WERI-Rb-1 (cell line): ENCODE data around the gene GLB1L3.

ENCODE experiments used
- DNase-seq: peaks from one replicate; pipeline ENCODE4 v3.0.0-alpha.2; 2020
- H3K27ac ChIP-seq: fragments of 250-450 bp; sonication (Bioruptor Pico); 2 replicates; pipeline ENCODE4 v1.5.1; 2020; ENCODE audit warnings: mild to moderate bottlenecking, moderate library complexity
- H3K27me3 ChIP-seq: fragments of 250-450 bp; sonication (Bioruptor Pico); 2 replicates; pipeline ENCODE4 v1.5.1; 2021; ENCODE audit warnings: mild to moderate bottlenecking, low read depth, moderate library complexity; ENCODE audit not compliant: insufficient read depth, severe bottlenecking
- H3K36me3 ChIP-seq: fragments of 250-450 bp; sonication (Bioruptor Pico); 2 replicates; pipeline ENCODE4 v1.5.1; 2020; ENCODE audit warnings: mild to moderate bottlenecking, moderate library complexity
- H3K4me3 ChIP-seq: 2 replicates; pipeline ENCODE4 v1.5.1; 2011; ENCODE audit warnings: low read depth, mild to moderate bottlenecking, control low read depth, low read length
- H3K9me3 ChIP-seq: fragments of 250-450 bp; sonication (Bioruptor Pico); 2 replicates; pipeline ENCODE4 v1.5.1; 2021; ENCODE audit warnings: mild to moderate bottlenecking, moderate library complexity; ENCODE audit not compliant: severe bottlenecking
- CTCF ChIP-seq: IDR thresholded peaks from 2 replicates; pipeline ENCODE4 v1.5.1; 2011; ENCODE audit warnings: low read depth, mild to moderate bottlenecking, control low read depth, inconsistent platforms, low read length

Gene GLB1L3

GRCh38 chr11:134361661-134362060, 85.5 kb downstream of the GLB1L3 start:
- TF ChIP-seq CTCF = no peak
- no peaks in the 10 kb centered on the region for H3K9me3 ChIP-seq
- DNase-seq = no peak
- peaks cover 16% of the 10 kb centered on the region for H3K36me3 ChIP-seq
- no peaks in the 10 kb centered on the region for H3K27me3 ChIP-seq
- H3K4me3 ChIP-seq = no peak overlapping the region
- H3K27ac ChIP-seq = no peak overlapping the region

GRCh38 chr11:134362192-134362901, 86.2 kb downstream of the GLB1L3 start:
- no peak overlapping the region for H3K4me3 ChIP-seq
- no peaks in the 10 kb centered on the region for H3K27me3 ChIP-seq
- no peak for DNase-seq
- H3K36me3 ChIP-seq = peaks cover 16% of the 10 kb centered on the region
- H3K27ac ChIP-seq = no peak overlapping the region
- TF ChIP-seq CTCF = no peak
- H3K9me3 ChIP-seq = no peaks in the 10 kb centered on the region

GRCh38 chr11:134363161-134363560, 87.0 kb downstream of the GLB1L3 start:
- Histone ChIP-seq H3K36me3 (peaks cover 16% of the 10 kb centered on the region), H3K9me3 (no peaks in the 10 kb centered on the region)
- TF ChIP-seq CTCF = no peak

DNA sequence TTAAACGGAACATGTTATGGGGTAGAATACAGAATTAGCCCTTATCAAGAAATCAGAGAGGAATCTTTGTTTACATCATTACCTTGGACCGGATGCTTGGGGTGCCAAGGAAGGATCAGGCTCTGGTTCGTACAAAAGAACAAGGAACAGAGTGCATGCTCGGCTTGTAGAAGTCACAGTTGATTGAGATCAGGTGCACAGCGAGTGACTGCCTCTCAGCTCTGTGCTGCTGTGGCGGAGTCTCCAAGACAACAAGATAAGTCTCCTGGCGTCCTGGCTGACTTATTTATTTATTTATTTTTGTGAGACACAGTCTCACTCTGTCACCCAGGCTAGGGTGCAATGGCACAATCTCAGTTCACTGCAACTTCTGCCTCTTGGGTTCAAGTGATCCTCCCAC, 87.4 kb downstream of the GLB1L3 start:
- Histone ChIP-seq H3K4me3 (no peak overlapping the region), H3K36me3 (peaks cover 17% of the 10 kb centered on the region), H3K27me3 (no peaks in the 10 kb centered on the region), H3K27ac (no peak overlapping the region), H3K9me3 (no peaks in the 10 kb centered on the region)
- no peak for TF ChIP-seq CTCF
- no peak for DNase-seq

More at GRCh38 chr11:134363161-134363560, 87.0 kb downstream of the GLB1L3 start:
- no peak overlapping the region for H3K4me3 ChIP-seq
- no peak overlapping the region for H3K27ac ChIP-seq
- DNase-seq = no peak
- no peaks in the 10 kb centered on the region for H3K27me3 ChIP-seq

GRCh38 chr11:134364261-134364660, 88.1 kb downstream of the GLB1L3 start:
- TF ChIP-seq CTCF = no peak

More at GRCh38 chr11:134364261-134364660, 88.1 kb downstream of the GLB1L3 start:
- Histone ChIP-seq H3K36me3 (peaks cover 17% of the 10 kb centered on the region), H3K9me3 (no peaks in the 10 kb centered on the region), H3K4me3 (no peak overlapping the region), H3K27ac (no peak overlapping the region), H3K27me3 (no peaks in the 10 kb centered on the region)
- no peak for DNase-seq
